Esophagus squamous epithelium (tissue), 4 donors: Measurements from ENCODE around the gene ERVV-1.

Source experiments
- POLR2A ChIP-seq, 4 donors: fragments of 450-650 bp; IDR thresholded peaks; one replicate each; pipeline ENCODE4 v1.6.1; 2017; ENCODE audit warnings: antibody characterized with exemption in 4 of 4, mild to moderate bottlenecking in 4 of 4, moderate library complexity in 3 of 4
- TF ChIP-seq, protein P1 (sequence below), 6 experiments: fragments of 450-650 bp in 4 of 6; fragments of 200-600 bp in 2 of 6; sonication (generic) in 2 of 6; IDR thresholded peaks; one replicate each; pipeline ENCODE4 v1.5.1; 2016 to 2019; ENCODE audit warnings: antibody characterized with exemption in 6 of 6, mild to moderate bottlenecking in 4 of 6, moderate library complexity in 4 of 6

DNA sequence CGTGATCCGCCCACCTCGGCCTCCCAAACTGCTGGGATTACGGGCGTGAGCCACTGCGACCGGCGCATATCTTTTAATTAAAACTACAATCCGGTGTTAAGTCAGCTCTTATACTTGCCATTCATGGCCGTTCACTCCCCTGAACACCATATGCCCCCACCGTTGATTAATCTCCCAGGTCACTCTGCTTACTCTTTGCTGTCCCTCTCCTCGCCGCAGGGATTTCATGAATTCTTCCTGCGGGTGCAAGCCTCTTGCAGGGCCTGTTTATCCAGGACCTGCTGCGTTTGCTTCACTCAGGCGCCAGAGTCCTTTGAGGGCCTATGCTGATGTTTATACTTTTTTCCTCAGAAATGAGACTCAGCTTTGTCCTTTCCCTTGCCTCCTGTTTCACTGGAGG lies 31.8 kb downstream of the ERVV-1 start:
- TF ChIP-seq, protein P1, sequence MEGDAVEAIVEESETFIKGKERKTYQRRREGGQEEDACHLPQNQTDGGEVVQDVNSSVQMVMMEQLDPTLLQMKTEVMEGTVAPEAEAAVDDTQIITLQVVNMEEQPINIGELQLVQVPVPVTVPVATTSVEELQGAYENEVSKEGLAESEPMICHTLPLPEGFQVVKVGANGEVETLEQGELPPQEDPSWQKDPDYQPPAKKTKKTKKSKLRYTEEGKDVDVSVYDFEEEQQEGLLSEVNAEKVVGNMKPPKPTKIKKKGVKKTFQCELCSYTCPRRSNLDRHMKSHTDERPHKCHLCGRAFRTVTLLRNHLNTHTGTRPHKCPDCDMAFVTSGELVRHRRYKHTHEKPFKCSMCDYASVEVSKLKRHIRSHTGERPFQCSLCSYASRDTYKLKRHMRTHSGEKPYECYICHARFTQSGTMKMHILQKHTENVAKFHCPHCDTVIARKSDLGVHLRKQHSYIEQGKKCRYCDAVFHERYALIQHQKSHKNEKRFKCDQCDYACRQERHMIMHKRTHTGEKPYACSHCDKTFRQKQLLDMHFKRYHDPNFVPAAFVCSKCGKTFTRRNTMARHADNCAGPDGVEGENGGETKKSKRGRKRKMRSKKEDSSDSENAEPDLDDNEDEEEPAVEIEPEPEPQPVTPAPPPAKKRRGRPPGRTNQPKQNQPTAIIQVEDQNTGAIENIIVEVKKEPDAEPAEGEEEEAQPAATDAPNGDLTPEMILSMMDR (IDR thresholded peaks at IDR 0.05) = no peak
- TF ChIP-seq POLR2A (IDR thresholded peaks at IDR 0.05) = no peak
